Endometrial microvascular endothelial cells (primary cell): ENCODE measurements around the gene ABCC3. TPM values are rescaled to one million over a fixed set of nuclear protein-coding genes. Genes with fewer than 3 reads are reported as not detected.
"Not testable (repeated sequence)": the region's sequence is repeated elsewhere in the genome, so short reads cannot be mapped to it uniquely, and the experiment has no call there.

ENCODE experiments used
- in situ Hi-C: cut with HindIII; loops from 2 replicates; pipeline ENCODE4 v1.10.0; 2017; ENCODE audit warnings: low sequenced_read_pairs, low pct_unique_long_range_greater_than_20kb; ENCODE audit errors: inconsistent ontology term
- total RNA-seq: library from RNA; depleted of rRNA; stranded (reverse); fragments of >200 nt; gene quantifications from one replicate; pipeline ENCODE4 v1.2.3, GENCODE V29; 2015; ENCODE audit errors: inconsistent ontology term

ABCC3 gene
- total RNA-seq, 1 donor from 2014 or later = 34.9 TPM

- in situ Hi-C loops = no loop called here
Measured at GRCh38 chr17:50677851-50678375, 43.2 kb downstream of the ABCC3 start.

DNA sequence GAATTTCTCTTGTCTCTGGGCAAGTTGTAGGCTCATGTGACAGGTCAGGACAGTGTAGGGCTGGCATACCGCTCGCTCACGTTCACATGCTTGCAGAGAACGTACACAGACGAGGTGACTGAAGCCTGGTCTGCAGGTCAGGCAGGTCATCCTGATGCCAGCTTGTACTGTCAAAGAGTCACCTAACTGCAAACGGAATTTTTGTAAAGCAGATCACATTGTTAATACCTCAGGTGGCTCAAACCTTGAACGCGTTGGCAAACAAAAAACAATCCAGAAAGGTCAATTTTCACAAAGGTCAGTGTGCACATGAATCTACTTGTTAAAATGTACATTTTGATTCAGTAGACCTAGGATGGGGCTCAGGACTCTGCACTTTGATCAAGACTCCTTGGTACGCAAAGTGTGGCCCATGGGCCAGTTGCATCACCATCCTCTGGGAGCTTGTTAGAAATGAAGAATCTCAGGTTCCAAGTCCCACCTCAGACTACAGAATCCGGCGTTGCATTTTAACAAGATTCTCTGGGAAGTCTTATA lies 44.4 kb downstream of the ABCC3 start:
- in situ Hi-C loops = no loop called here

DNA sequence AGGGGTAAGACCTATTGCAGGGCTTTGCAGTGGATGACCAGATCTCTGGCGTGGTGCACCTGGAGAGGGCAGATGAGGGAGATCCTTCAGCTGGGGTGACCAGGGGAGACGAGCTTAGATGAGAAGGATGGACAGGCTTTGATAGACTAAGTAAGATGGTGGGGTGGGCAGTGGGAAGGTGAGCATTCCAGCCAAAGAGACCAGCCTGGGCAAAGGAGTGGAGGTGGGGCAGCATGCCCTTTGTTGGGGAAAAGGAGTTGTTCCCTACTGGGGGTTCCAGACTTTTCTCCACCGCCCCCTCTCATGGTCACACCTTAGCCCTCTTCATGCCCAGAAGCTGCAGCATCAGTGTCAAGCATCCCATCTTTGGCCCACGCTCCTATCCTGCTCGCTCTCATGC lies 45.4 kb downstream of the ABCC3 start:
- in situ Hi-C loops = no loop called here

- in situ Hi-C loops = not testable (repeated sequence)
Measured at GRCh38 chr17:50680543-50681262, 46.0 kb downstream of the ABCC3 start.

DNA sequence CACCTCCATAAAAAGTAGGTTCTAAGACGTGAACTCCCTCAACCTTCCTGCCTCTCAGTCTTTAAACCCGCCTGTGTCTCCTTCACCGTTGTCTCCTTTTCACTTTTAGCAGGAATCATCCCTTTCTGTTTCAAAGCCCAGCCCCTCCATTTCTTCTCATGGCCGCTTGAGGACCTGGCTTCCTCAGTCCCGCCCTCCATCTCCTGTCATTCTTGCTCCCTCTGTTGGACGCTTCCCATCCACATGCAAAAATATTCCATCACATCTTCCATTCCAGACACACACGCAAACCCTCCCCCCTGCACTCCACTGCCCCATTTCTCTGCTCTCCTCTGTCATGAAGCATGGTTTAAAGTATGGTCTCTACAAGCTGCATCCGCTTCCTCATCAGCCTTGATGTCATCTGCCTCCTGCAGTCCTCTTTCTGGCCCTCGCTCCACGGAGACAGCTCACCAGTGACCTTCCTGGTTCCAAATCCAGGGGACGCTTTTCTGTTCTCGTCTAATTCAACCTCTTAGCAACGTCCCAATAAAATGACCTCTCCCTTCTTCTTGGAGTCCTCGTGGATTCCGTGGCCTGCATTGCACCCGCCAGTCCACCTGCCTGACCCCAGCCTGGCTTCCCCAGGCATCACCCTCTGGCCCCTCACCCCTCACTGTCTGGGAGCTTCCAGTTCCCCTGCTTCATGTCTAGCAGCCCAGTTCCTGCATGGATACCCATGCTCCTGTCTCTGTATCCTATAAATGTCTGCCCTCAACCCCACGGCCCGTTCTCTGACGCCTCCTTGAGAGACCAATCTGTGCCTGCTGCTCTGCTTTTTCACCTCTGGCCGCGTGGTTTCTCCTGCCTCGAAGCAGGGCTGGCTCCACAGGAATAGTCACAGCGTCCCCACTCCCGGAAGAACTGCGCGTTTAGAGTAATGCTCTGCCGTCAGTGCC lies 46.9 kb downstream of the ABCC3 start:
- in situ Hi-C loops = no loop called here

DNA sequence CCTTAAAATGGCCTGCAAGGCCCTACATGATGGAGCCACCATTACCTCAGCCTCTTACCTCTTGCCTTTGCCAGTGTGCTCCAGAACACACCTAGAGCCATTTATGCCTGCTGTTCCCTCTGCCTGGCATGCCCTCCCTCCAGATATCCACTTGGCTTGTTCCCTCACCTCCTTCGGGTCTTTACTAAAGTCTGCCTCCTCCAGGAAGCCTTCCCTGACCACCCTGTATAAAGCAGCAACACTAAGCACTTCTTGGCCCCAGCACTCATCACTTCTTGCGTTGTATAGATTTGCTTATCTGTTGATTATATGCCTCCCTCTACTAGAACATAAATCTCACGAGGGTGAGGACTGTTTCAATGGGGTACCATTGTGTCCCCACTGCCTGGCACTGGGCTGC lies 47.8 kb downstream of the ABCC3 start:
- in situ Hi-C loops = no loop called here

- in situ Hi-C loops = no loop called here
Measured at GRCh38 chr17:50682938-50683337, 48.3 kb downstream of the ABCC3 start.

DNA sequence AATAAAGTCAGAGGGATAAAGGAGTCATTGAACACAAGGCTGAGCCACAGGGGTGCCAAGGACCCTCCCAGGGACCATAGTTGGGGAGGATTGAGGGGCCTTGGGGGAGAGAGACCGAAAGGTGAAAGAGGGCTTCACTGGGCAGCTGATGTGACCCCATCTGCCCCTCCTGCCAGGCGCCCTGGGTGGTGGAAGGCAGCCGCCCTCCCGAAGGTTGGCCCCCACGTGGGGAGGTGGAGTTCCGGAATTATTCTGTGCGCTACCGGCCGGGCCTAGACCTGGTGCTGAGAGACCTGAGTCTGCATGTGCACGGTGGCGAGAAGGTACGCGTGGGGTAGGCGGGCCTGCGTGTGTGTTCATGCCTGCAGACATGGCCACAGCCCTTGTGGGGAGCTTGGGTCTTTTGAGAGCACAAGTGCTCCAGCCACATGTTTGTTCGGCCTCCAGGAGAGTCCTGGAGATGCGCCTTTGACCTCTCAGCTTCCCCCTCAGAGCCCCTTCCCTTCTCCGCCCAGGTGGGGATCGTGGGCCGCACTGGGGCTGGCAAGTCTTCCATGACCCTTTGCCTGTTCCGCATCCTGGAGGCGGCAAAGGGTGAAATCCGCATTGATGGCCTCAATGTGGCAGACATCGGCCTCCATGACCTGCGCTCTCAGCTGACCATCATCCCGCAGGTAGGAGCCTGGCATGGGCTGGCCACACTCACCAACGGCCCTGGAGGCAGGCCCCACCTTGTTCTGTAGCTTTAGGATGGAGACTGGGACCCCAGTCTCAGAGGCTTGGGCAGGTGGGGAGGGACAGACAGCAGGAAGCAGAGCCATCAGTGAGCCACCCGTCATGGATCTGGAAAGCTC lies 49.0 kb downstream of the ABCC3 start:
- in situ Hi-C loops = no loop called here

GRCh38 chr17:50684288-50684611 lies 49.6 kb downstream of the ABCC3 start:
- in situ Hi-C loops = no loop called here

DNA sequence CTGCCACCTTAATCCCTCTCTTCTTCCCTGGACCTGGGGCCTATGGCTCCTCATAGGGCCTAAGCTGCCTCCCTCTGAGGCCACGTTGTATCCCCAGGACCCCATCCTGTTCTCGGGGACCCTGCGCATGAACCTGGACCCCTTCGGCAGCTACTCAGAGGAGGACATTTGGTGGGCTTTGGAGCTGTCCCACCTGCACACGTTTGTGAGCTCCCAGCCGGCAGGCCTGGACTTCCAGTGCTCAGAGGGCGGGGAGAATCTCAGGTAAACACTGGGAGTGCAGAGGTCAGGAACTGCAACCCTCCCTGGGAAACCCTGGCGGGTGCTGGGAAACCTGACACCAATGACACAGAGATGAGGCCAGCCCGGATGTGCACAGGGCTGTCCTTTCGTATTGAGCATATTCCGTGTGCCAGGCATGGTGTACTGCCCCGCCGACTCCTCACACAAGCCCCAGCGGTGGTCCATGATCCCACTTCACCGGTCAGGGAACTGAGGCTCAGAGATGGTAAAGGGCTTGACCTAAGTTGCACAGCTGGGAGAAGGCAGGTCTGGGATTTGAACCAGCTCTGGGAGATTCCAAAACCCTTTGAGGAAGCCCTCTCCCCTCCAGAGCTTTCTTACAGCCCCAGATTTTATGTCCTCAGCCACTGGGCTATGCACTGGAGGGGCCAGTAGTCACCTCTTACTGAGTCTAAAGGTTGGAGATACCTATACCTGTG lies 50.1 kb downstream of the ABCC3 start:
- in situ Hi-C loops = no loop called here

GRCh38 chr17:50685334-50685665 lies 50.6 kb downstream of the ABCC3 start:
- in situ Hi-C loops = no loop called here

DNA sequence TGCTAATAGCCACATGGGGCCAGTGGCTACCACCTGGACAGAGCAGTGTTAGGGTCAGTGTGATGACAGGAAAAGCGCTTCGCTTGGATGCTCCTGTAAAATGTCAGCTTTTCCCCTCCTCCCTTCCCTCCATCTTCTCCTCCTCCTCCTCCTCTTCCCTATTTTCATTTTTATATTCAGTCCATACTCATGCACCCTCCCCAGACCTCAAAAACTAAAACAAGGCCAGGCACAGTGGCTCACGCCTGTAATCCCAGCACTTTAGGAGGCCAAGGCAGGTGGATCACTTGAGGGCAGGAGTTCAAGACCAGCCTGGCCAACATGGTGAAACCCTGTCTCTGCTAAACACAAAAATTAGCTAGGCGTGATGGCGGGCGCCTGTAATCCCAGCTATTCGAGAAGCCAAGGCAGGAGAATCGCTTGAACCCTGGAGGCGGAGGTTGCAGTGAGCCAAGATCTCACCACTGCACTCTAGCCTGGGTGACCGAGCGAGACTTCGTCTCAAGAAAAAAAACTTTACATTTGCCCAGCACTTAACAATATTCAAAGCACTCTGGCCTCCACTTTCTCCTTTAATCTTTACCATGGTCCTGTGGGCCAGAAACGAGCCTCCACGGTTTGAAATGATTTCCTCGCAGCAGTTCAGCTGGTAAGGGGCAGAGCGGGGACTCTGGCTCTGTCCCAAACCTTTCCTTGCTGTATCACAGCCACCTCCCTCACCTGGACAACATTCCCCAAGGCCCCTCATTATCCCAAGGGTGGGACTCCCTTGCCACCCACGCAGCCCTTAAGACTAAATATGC lies 51.2 kb downstream of the ABCC3 start:
- in situ Hi-C loops = no loop called here

DNA sequence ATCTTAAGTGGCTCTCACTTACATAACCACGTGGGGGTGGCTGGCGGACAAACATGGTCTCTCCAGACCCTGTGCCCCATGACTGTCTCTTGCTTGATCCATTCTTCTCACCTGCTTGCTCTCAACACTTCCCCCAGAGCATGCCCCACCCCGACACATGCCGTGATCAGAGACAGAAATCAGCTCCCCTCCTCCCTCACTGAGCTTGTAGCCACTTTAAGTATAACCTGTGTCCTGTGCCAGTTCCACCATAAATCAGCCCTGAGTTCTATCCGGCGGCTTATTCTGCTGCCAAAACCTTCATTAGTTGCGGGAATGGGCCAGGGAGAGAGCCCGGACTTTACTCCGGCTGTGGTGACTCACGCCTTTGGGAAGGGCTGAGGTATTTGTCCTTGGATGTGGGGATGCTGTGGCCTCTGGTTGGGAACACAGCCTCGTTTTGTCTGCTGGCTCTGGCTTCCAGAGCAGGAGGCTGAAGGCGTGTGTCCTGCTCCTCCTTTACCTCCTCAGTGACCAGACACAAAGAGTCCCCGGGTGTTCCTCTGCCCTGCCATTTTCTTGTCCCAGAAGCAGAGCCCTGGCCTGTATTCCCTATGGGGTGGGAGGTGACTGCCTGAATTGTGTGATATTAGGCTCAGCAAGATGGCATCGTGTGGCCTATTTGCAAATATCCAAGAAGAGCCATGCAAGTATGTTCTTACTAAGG lies 52.0 kb downstream of the ABCC3 start:
- in situ Hi-C loops = no loop called here

- in situ Hi-C loops = no loop called here
Measured at GRCh38 chr17:50687200-50688066, 52.8 kb downstream of the ABCC3 start.

DNA sequence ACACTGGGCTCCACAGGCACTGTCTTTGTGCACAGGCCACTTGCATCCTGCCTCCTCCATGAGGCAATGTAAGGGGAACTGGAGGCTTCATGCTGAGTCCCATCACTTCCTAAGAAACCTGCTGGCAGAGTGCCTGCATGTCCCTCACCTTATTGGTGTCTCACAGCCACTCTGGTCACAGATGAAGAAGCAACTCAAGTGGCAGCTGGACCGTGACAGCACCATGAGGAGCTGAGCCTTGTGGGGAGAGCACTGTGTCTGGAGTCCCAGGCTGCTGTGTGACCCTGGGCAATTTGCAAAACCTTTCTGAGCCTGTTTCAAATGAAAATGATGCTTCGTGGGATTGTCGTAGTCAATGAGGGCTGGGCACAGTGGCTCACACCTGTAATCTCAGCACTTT lies 53.6 kb downstream of the ABCC3 start:
- in situ Hi-C loops = no loop called here

- in situ Hi-C loops = no loop called here
Measured at GRCh38 chr17:50689251-50689650, 54.6 kb downstream of the ABCC3 start.
